DMS79 (cell line): ENCODE measurements around the gene AANAT.
"Not testable (repeated sequence)": the region's sequence is repeated elsewhere in the genome, so short reads cannot be mapped to it uniquely, and the experiment has no call there.

Experiments
- DNase-seq: peaks from one replicate; lab custom pipeline; 2025; lab: John Stamatoyannopoulos, UW

Gene AANAT

GRCh38 chr17:76506408-76507345, 39.3 kb downstream of the AANAT start:
- DNase-seq: peak; percentile 19

- DNase-seq: not testable (repeated sequence)
Observed at GRCh38 chr17:76508472-76509063, 41.2 kb downstream of the AANAT start.

GRCh38 chr17:76510831-76511244, 43.4 kb downstream of the AANAT start:
- no peak for DNase-seq

GRCh38 chr17:76511668-76512365, 44.4 kb downstream of the AANAT start:
- DNase-seq: no peak

- no peak for DNase-seq
Observed at GRCh38 chr17:76512366-76513305, 45.2 kb downstream of the AANAT start.

- no peak for DNase-seq
Observed at GRCh38 chr17:76513306-76513692, 45.9 kb downstream of the AANAT start.

- not testable (repeated sequence) for DNase-seq
Observed at GRCh38 chr17:76514355-76514754, 47.0 kb downstream of the AANAT start.

GRCh38 chr17:76515274-76515949, 48.0 kb downstream of the AANAT start:
- DNase-seq: no peak

GRCh38 chr17:76517638-76518038, 50.2 kb downstream of the AANAT start:
- DNase-seq: no peak

- DNase-seq: no peak
Observed at GRCh38 chr17:76519048-76519966, 51.9 kb downstream of the AANAT start.
